GM10248 (cell line): ENCODE data around the gene SLC25A25.

Source experiments
- CTCF ChIA-PET: fragments of 300-600 bp; sonication (Branson Sonifier 250); formaldehyde crosslinking; extraction: SDS; loops from one replicate; lab custom pipeline; 2021; ENCODE audit warnings: antibody characterized with exemption; lab: Yijun Ruan, JAX
- POLR2A ChIA-PET: fragments of 350-650 bp; sonication (Branson Sonifier 250); formaldehyde crosslinking; extraction: SDS; loops from one replicate; lab custom pipeline; 2020; ENCODE audit warnings: antibody characterized with exemption; lab: Yijun Ruan, JAX
- DNase-seq: peaks from one replicate; pipeline ENCODE4 v3.0.0; 2012; ENCODE audit errors: extremely low spot score
- TF ChIP-seq, protein P1 (sequence below): IDR thresholded peaks from 2 replicates; pipeline ENCODE4 v1.5.1; 2012; ENCODE audit warnings: mild to moderate bottlenecking, low read depth; ENCODE audit errors: extremely low read depth, missing control alignments, control extremely low read depth

SLC25A25 gene

DNA sequence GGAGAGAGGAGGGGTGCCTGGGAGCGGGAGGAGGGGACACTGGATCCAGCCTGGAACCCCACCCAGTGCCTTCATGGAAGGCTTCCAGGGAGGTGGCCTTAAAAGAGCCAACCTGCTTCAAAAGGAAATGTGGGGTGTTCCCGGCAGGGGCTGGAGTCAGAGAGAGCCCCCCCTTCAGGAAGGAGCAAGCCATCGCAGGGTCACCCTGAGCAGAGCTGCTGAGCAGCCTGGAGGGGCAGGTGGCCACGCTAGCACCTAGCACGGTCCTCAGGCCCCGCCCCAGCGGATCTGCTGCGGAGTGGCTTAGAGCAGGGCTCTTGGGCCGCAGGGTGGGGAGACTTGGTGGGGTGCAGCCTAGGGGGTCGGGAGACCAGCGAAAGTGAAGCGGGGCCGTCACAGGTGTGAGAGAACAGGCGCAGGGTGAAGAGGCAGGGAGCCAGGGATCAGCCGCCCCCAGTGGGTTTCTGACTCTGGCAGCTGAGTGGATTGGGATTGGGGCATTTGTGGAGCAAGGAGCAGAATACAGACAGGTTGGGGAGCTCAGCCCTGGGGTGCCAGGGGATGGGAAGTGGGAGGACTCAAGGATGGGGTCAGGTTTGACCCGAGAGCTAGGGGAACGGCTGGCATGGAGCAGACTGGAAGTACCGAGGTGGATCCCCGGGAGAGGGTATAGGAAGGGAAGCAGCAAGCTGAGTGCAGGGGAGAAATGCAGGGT lies 82.7 kb downstream of the SLC25A25 start:
- ChIA-PET CTCF (interaction anchor here (1.1 to 1.4 kb wide), 3 partner anchors 9 to 48 kb away, joined by 3 to 5 read pairs (median 3); partner anchors contain the start of gene BBLN), POLR2A (no interaction called here)
- DNase-seq: no peak
- TF ChIP-seq, protein P1, sequence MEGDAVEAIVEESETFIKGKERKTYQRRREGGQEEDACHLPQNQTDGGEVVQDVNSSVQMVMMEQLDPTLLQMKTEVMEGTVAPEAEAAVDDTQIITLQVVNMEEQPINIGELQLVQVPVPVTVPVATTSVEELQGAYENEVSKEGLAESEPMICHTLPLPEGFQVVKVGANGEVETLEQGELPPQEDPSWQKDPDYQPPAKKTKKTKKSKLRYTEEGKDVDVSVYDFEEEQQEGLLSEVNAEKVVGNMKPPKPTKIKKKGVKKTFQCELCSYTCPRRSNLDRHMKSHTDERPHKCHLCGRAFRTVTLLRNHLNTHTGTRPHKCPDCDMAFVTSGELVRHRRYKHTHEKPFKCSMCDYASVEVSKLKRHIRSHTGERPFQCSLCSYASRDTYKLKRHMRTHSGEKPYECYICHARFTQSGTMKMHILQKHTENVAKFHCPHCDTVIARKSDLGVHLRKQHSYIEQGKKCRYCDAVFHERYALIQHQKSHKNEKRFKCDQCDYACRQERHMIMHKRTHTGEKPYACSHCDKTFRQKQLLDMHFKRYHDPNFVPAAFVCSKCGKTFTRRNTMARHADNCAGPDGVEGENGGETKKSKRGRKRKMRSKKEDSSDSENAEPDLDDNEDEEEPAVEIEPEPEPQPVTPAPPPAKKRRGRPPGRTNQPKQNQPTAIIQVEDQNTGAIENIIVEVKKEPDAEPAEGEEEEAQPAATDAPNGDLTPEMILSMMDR: peak; percentile 25

GRCh38 chr9:128151309-128152132 lies 83.5 kb downstream of the SLC25A25 start:
- no peak for DNase-seq
- POLR2A ChIA-PET: no interaction called here
- CTCF ChIA-PET: interaction anchor here (1.1 to 1.4 kb wide), 3 partner anchors 9 to 47 kb away, joined by 3 to 5 read pairs (median 3); partner anchors contain the start of gene BBLN
- TF ChIP-seq, protein P1: no peak

- ChIA-PET CTCF (interaction anchor here (1.4 kb wide), 1 partner anchor 11 kb away, joined by 3 read pairs; no protein-coding TSS in a partner anchor), POLR2A (no interaction called here)
- TF ChIP-seq, protein P1: no peak
- no peak for DNase-seq
Measured at GRCh38 chr9:128152133-128153059, 84.4 kb downstream of the SLC25A25 start.

DNA sequence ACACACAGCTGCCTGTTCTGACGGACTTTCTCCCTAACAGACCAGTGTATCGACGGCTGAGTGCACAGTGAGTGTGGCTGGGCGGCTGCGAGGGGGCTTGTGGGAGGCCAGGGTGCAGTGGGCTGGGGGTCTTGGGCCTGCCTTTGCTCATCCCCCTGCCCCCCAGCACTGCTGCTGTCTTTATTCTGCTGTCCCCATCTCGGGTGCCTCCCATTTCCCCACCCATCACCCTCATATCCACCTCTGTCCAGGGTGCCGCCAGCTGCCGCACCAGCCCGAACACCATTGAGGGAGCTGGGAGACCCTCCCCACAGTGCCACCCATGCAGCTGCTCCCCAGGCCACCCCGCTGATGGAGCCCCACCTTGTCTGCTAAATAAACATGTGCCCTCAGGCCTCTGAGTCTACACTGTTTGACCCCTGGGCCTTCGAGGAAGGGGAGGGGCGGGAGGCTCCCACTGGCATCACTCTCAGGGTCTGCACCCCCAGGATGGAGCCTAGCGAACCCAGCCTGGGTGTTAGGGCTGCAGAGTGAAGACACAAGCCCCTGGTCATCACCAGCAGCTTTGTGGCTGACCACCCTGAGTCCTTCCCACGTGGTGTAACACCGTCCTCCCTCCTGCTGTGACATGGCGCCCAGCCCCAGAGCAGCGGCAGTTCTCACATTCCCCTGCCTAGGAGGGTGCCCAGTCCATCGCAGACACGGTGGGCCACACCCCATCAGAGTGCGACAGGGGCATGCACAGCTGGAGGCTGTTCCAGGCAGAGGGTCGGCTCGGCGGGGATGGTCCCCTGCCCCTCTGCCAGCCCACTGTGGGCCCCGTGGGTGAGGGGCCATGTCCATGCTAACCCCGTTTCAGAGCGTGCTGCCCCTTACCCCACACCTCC lies 85.3 kb downstream of the SLC25A25 start:
- ChIA-PET POLR2A (no interaction called here), CTCF (no interaction called here)
- DNase-seq: no peak
- TF ChIP-seq, protein P1: no peak

- CTCF ChIA-PET: no interaction called here
- POLR2A ChIA-PET: no interaction called here
- no peak for DNase-seq
- TF ChIP-seq, protein P1: no peak
Measured at GRCh38 chr9:128153947-128154695, 86.1 kb downstream of the SLC25A25 start.
